ENCODE measurements around the gene STARD8. TPM values are rescaled to one million over a fixed set of nuclear protein-coding genes. Genes with fewer than 3 reads are reported as not detected.
A peak's percentile ranks its signal among the peaks of the same experiment; 100 is the strongest.

Gene STARD8
- total and polyA plus RNA-seq, 4 donors = 1.8 to 10.7 (median 8.3) TPM

DNA sequence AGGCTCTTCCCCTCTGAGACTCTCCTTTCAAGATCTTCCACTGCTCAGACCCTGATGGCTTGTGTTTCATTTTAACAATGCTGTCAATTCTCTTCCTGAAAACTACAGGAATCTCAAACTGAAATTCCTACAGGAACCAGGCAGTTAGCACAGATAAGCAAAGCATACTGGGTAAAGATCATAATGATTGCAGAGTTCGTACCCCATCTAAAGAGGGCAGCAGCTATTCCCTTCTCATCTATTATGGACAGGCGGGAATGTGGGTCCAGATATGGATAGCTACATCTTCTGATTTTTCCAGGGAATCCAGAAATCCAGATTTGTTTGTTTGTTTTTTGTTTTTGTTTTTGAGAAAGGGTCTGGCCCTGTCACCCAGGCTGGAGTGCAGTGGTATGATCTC is 83.8 kb downstream of the STARD8 start:
- peaks cover 0 to 2% (median 0%) of the 10 kb centered on the region in 4 donors for H3K9me3 ChIP-seq (ENCODE audit: control insufficient read depth in 4 of 4, low read length in 3 of 4)

GRCh38 chrX:68732906-68733493 is 85.5 kb downstream of the STARD8 start:
- H3K4me3 ChIP-seq (ENCODE audit: low read depth in 1 of 3, low read length in 3 of 3) = no peak overlapping the region
- H3K9me3 ChIP-seq (ENCODE audit: control insufficient read depth in 4 of 4, low read length in 3 of 4) = peaks cover 0 to 2% (median 0%) of the 10 kb centered on the region in 4 donors
- no peaks in the 10 kb centered on the region for H3K4me1 ChIP-seq (ENCODE audit: control insufficient read depth in 4 of 4, insufficient read depth in 4 of 4, low read length in 3 of 4)
- H3K9ac ChIP-seq (ENCODE audit: low read depth in 1 of 2, low read length in 2 of 2) = no peak overlapping the region
- TF ChIP-seq, protein P1, sequence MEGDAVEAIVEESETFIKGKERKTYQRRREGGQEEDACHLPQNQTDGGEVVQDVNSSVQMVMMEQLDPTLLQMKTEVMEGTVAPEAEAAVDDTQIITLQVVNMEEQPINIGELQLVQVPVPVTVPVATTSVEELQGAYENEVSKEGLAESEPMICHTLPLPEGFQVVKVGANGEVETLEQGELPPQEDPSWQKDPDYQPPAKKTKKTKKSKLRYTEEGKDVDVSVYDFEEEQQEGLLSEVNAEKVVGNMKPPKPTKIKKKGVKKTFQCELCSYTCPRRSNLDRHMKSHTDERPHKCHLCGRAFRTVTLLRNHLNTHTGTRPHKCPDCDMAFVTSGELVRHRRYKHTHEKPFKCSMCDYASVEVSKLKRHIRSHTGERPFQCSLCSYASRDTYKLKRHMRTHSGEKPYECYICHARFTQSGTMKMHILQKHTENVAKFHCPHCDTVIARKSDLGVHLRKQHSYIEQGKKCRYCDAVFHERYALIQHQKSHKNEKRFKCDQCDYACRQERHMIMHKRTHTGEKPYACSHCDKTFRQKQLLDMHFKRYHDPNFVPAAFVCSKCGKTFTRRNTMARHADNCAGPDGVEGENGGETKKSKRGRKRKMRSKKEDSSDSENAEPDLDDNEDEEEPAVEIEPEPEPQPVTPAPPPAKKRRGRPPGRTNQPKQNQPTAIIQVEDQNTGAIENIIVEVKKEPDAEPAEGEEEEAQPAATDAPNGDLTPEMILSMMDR (IDR thresholded peaks at IDR 0.05; ENCODE audit: low read depth, low read length, missing input control) = peak; percentile 77
- TF ChIP-seq ATF3 (IDR thresholded peaks at IDR 0.05) = no peak
- TF ChIP-seq RAD21 (IDR thresholded peaks at IDR 0.05) = peak; percentile 80 to 88
- no peaks in the 10 kb centered on the region for H3K27me3 ChIP-seq (ENCODE audit: control insufficient read depth in 4 of 4, insufficient read depth in 4 of 4, low read length in 3 of 4)
- no peak overlapping the region for H3K27ac ChIP-seq (ENCODE audit: low read depth in 1 of 2, low read length in 2 of 2)
- DNase-seq (ENCODE audit: low spot score) = peak; percentile 75
- H3K36me3 ChIP-seq (ENCODE audit: control insufficient read depth in 4 of 4, insufficient read depth in 3 of 4, low read depth in 1 of 4, low read length in 3 of 4) = no peaks in the 10 kb centered on the region
- 1% methylated on average over 4 of the region's 4 CpGs for WGBS

More for the DNA sequence above, 83.8 kb downstream of the STARD8 start:
- WGBS = 45% methylated on average over 2 of the region's 2 CpGs
- no peak for TF ChIP-seq TAF1 (conservative IDR thresholded peaks at IDR 0.05)
- TF ChIP-seq EGR1 (IDR thresholded peaks at IDR 0.05; ENCODE audit: low read depth in 2 of 2) = no peak
- no peak for TF ChIP-seq NR2F2 (IDR thresholded peaks at IDR 0.05)
- no peak for TF ChIP-seq HNF4A (conservative IDR thresholded peaks at IDR 0.05)
- TF ChIP-seq ZBTB33 (IDR thresholded peaks at IDR 0.05) = no peak
- no peak for TF ChIP-seq RAD21 (IDR thresholded peaks at IDR 0.05)
- no peak for TF ChIP-seq FOXA2 (IDR thresholded peaks at IDR 0.05)
- no peak for TF ChIP-seq FOXA1 (IDR thresholded peaks at IDR 0.05)
- no peak for TF ChIP-seq ATF3 (IDR thresholded peaks at IDR 0.05)
- TF ChIP-seq RXRA (IDR thresholded peaks at IDR 0.05) = no peak
- TF ChIP-seq HNF4G (IDR thresholded peaks at IDR 0.05) = no peak
- TF ChIP-seq SP1 (IDR thresholded peaks at IDR 0.05) = no peak
- TF ChIP-seq, protein P1 (IDR thresholded peaks at IDR 0.05; ENCODE audit: low read depth, low read length, missing input control) = no peak
- no peak for TF ChIP-seq JUND (IDR thresholded peaks at IDR 0.05)
- TF ChIP-seq, protein P2, sequence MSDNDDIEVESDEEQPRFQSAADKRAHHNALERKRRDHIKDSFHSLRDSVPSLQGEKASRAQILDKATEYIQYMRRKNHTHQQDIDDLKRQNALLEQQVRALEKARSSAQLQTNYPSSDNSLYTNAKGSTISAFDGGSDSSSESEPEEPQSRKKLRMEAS (IDR thresholded peaks at IDR 0.05) = no peak
- TF ChIP-seq GABPA (IDR thresholded peaks at IDR 0.05 in 1 of 2, conservative IDR thresholded peaks at IDR 0.05 in 1 of 2) = no peak
- Histone ChIP-seq H3K4me1 (ENCODE audit: control insufficient read depth in 4 of 4, insufficient read depth in 4 of 4, low read length in 3 of 4) (no peaks in the 10 kb centered on the region), H3K36me3 (ENCODE audit: control insufficient read depth in 4 of 4, insufficient read depth in 3 of 4, low read depth in 1 of 4, low read length in 3 of 4) (peaks cover 0 to under 1% (median 0%) of the 10 kb centered on the region in 4 donors), H3K9ac (ENCODE audit: low read depth in 1 of 2, low read length in 2 of 2) (no peak overlapping the region), H3K27ac (ENCODE audit: low read depth in 1 of 2, low read length in 2 of 2) (no peak overlapping the region), H3K4me3 (ENCODE audit: low read depth in 1 of 3, low read length in 3 of 3) (no peak overlapping the region), H3K27me3 (ENCODE audit: control insufficient read depth in 4 of 4, insufficient read depth in 4 of 4, low read length in 3 of 4) (no peaks in the 10 kb centered on the region)
- DNase-seq (ENCODE audit: low spot score) = no peak

Measured in liver (tissue), 9 donors.